GM23248 (cell line): ENCODE measurements around the gene PARVA.
"Not testable (repeated sequence)": the region's sequence is repeated elsewhere in the genome, so short reads cannot be mapped to it uniquely, and the experiment has no call there.

Source experiments
- EZH2 ChIP-seq: fragments of 200-600 bp; sonication (generic); IDR thresholded peaks from 2 replicates; pipeline ENCODE4 v1.6.1; 2018; ENCODE audit warnings: antibody characterized with exemption, mild to moderate bottlenecking; ENCODE audit not compliant: insufficient read depth, poor library complexity, severe bottlenecking
- EZH2phosphoT487 ChIP-seq: fragments of 200-600 bp; sonication (generic); IDR thresholded peaks from 2 replicates; pipeline ENCODE4 v1.6.1; 2018; ENCODE audit warnings: antibody characterized with exemption, moderate library complexity, mild to moderate bottlenecking, low read depth; ENCODE audit not compliant: insufficient read depth

- TF ChIP-seq EZH2, EZH2phosphoT487: not testable (repeated sequence)
These were observed 11.3 kb upstream of the PARVA start for GRCh38 chr11:12365965-12366575.
